ENCODE results near the gene TMEM255A. TPM values are rescaled to one million over a fixed set of nuclear protein-coding genes. Genes with fewer than 3 reads are reported as not detected.
A peak's percentile ranks its signal among the peaks of the same experiment; 100 is the strongest.

Gene TMEM255A
- polyA plus RNA-seq, 1 donor from 2014 or later = 7.5 TPM

DNA sequence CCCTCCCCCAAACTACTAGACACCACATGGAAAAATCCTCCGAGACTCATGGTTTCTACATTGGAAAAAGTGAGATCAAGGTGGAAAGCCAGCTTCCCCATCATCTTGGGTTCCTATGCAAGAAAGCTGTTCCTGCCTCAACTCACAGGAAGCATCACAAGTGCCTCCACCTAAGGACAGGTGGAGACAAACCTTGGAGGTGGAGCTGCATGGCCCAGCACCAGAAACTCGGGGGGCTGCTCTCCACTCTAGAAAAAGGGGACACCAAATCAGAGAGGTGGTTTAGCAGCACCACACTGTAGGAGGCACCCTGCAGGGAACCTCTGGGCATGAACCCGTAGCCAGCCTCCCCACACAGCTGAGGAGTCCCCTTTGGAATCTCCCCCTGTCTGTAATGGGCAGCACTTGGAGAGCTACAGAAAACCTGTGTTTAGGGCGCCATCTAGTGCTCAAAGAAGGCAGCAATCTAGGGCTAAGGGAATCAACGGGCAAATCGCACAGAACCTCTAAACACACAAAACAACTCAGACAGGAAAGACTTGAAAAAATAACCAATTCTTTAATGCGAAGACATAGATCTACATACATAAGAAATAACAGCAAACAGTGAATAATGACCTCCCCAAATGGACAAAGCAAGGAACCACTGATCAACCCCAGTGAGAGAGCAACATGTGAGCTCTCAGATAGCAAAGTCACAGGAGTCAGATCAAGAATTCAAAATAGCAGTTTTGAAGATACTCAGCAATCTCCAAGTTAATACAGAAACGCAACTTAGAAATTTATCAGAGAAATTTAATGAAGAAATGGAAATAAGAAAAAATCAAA lies 97.6 kb downstream of the TMEM255A start:
- H4K20me1 ChIP-seq (ENCODE audit: insufficient read depth) = no peaks in the 10 kb centered on the region
- no peaks in the 10 kb centered on the region for H3F3A ChIP-seq (ENCODE audit: insufficient read depth, low read length, poor library complexity, severe bottlenecking)
- H2AFZ ChIP-seq (ENCODE audit: low read depth, low read length) = no peak overlapping the region
- H3K9me3 ChIP-seq (ENCODE audit: low read length) = no peaks in the 10 kb centered on the region
- no peak overlapping the region for H3K27ac ChIP-seq (ENCODE audit: low read length)
- H3K4me3 ChIP-seq (ENCODE audit: low read length) = no peak overlapping the region
- H3K79me2 ChIP-seq (replicated peaks; ENCODE audit: insufficient read depth, low read length) = no peaks in the 10 kb centered on the region
- H3K27me3 ChIP-seq (ENCODE audit: insufficient read depth, low read depth, low read length) = no peaks in the 10 kb centered on the region
- H3K36me3 ChIP-seq (ENCODE audit: insufficient read depth, low read length) = no peaks in the 10 kb centered on the region
- no peaks in the 10 kb centered on the region for H3K9me2 ChIP-seq (ENCODE audit: insufficient read depth, low read length)
- peak; percentile 61 for TF ChIP-seq RAD21 (conservative IDR thresholded peaks at IDR 0.05)
- no peak for TF ChIP-seq TAF1 (IDR thresholded peaks at IDR 0.05; ENCODE audit: low read depth)
- peak; percentile 65 for TF ChIP-seq CTCF (IDR thresholded peaks at IDR 0.05; ENCODE audit: poor library complexity, severe bottlenecking)
- peak; percentile 51 for TF ChIP-seq SMC3 (conservative IDR thresholded peaks at IDR 0.05; ENCODE audit: poor library complexity)
- H3K4me2 ChIP-seq (ENCODE audit: low read length) = no peak overlapping the region
- no peak overlapping the region for H3K9ac ChIP-seq (ENCODE audit: low read length)

Other genes with a start within 250 kb of the TMEM255A start
- not detected in 2 replicates for gene RHOXF2B, start 233.8 kb downstream of the TMEM255A start, polyA plus RNA-seq
- 1.6 TPM in 2 replicates for gene RHOXF1, start 195.5 kb downstream of the TMEM255A start, polyA plus RNA-seq
- gene RHOXF2, start 152.8 kb downstream of the TMEM255A start, polyA plus RNA-seq = not detected in 2 replicates
- 20.2 and 21.4 TPM in 2 replicates for gene ZBTB33, start 60.6 kb downstream of the TMEM255A start, polyA plus RNA-seq
- gene ATP1B4, start 50.6 kb upstream of the TMEM255A start, polyA plus RNA-seq = not detected in 2 replicates
- 39.7 and 42.6 TPM in 2 replicates for gene LAMP2, start 157.8 kb upstream of the TMEM255A start, polyA plus RNA-seq
- 82.7 and 86.5 TPM in 2 replicates for gene CUL4B, start 249.5 kb upstream of the TMEM255A start, polyA plus RNA-seq